Measurements from ENCODE around the gene NINL. TPM values are rescaled to one million over a fixed set of nuclear protein-coding genes. Genes with fewer than 3 reads are reported as not detected.

Gene NINL
- total RNA-seq, 4 donors from 2014 or later: 4.0 to 16.5 (median 7.9) TPM

DNA sequence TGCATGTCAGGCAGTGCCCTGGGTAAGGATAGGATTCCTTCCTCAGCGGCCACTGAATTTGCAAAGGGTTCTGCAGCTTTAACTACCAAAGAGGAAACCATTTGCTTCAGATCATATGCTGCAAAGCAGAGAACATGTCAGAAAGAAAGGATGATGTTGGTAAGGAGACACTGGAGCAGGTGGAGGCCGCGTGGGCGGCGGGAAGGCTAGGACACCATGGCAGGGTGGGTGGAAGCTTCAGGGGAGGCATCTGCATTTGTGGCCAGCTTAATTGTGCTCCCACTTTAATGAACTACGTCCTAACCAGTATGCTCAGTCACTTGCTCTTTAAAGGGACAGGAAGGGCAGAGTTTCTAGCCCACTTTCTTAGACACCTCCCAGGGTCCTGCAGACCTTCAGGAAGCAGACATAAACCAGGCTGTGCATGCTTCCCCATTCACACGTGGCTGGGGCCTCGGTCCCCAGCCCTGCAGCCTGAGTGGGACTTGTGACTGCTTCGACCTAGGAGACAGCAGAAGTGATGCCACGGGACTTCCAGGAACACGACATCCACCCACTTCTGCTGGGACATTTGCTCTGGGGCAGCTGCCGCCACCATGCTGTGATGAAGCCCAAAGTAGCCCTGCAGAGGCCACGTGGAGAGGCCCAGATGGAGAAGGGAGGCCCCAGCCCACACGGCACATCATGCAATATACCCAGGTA lies 101.7 kb downstream of the NINL start:
- no peak for TF ChIP-seq POLR2A (IDR thresholded peaks at IDR 0.05)
- TF ChIP-seq, protein P1, sequence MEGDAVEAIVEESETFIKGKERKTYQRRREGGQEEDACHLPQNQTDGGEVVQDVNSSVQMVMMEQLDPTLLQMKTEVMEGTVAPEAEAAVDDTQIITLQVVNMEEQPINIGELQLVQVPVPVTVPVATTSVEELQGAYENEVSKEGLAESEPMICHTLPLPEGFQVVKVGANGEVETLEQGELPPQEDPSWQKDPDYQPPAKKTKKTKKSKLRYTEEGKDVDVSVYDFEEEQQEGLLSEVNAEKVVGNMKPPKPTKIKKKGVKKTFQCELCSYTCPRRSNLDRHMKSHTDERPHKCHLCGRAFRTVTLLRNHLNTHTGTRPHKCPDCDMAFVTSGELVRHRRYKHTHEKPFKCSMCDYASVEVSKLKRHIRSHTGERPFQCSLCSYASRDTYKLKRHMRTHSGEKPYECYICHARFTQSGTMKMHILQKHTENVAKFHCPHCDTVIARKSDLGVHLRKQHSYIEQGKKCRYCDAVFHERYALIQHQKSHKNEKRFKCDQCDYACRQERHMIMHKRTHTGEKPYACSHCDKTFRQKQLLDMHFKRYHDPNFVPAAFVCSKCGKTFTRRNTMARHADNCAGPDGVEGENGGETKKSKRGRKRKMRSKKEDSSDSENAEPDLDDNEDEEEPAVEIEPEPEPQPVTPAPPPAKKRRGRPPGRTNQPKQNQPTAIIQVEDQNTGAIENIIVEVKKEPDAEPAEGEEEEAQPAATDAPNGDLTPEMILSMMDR (IDR thresholded peaks at IDR 0.05): no peak
- Histone ChIP-seq H3K4me1 (no peaks in the 10 kb centered on the region), H3K27me3 (no peaks in the 10 kb centered on the region), H3K27ac (no peak overlapping the region), H3K36me3 (peaks cover 0 to 19% (median 0%) of the 10 kb centered on the region in 3 donors), H3K9me3 (no peaks in the 10 kb centered on the region), H3K4me3 (no peak overlapping the region)
- no peak for DNase-seq

DNA sequence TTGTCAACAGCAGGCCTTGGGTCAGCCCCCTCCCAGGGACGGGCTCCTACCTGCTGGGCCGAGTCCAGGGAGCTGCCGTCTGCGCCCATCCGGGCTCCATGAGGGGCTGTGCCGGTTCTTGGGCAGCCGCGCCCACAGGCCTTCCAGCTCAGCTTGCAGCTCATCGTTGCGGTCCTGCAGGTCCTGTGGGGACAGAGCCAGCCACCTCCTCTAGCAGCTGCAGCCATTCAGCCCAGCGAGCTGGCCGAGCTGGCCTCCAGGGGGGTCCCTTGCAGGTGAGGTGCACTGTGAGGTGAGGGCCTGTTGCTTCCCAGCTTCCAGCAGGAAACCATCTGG lies 103.4 kb downstream of the NINL start:
- Histone ChIP-seq H3K27me3 (no peaks in the 10 kb centered on the region), H3K4me3 (no peak overlapping the region), H3K36me3 (peaks cover 0 to 12% (median 0%) of the 10 kb centered on the region in 3 donors), H3K9me3 (no peaks in the 10 kb centered on the region), H3K4me1 (no peaks in the 10 kb centered on the region), H3K27ac (no peak overlapping the region)
- TF ChIP-seq, protein P1 (IDR thresholded peaks at IDR 0.05): no peak
- no peak for TF ChIP-seq POLR2A (IDR thresholded peaks at IDR 0.05)
- no peak for DNase-seq

DNA sequence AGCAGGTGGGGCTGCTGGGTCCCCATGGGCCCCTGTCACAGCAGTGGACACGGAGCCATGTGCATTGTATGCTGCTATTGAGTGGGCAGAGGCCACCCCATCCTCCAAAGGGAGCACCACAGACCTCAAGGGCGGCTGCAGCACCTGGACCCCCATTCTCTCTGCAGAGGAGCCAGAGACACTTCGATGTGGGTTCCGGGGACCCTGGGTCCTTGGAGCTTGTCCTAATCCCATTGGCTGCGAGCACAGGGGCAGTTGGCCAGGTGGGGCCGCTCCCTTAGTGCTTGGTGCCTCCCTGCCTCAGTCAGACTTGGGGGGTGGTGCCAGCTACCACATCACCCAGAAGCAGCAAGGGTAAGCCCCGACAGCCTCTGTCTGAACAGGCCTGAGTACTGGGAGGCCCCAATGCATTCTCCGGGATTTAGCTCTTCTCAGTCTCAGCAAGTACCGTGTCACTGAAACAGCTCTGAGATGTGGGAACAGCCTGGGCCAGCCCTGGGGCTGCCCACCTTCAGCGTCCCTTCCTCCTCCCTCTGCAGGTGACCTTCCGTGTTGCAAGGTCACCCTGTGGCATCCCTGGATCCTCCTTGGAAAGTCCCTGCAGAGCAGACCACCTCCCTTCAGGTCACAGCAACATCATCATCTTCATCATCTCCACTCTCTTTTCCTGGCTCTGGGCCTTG lies 104.0 kb downstream of the NINL start:
- Histone ChIP-seq H3K36me3 (peaks cover 0 to 12% (median 0%) of the 10 kb centered on the region in 3 donors), H3K9me3 (no peaks in the 10 kb centered on the region), H3K4me3 (no peak overlapping the region), H3K27ac (no peak overlapping the region), H3K27me3 (no peaks in the 10 kb centered on the region), H3K4me1 (no peaks in the 10 kb centered on the region)
- no peak for TF ChIP-seq POLR2A (IDR thresholded peaks at IDR 0.05)
- TF ChIP-seq, protein P1 (IDR thresholded peaks at IDR 0.05): no peak
- no peak for DNase-seq

- DNase-seq: no peak
- peaks cover 0 to 12% (median 0%) of the 10 kb centered on the region in 3 donors for H3K36me3 ChIP-seq
- no peaks in the 10 kb centered on the region for H3K9me3 ChIP-seq
- no peak overlapping the region for H3K4me3 ChIP-seq
- no peaks in the 10 kb centered on the region for H3K4me1 ChIP-seq
- no peaks in the 10 kb centered on the region for H3K27me3 ChIP-seq
- no peak overlapping the region for H3K27ac ChIP-seq
- TF ChIP-seq, protein P1 (IDR thresholded peaks at IDR 0.05): no peak
- TF ChIP-seq POLR2A (IDR thresholded peaks at IDR 0.05): no peak
These were observed 104.5 kb downstream of the NINL start for GRCh38 chr20:25480797-25481196.

DNA sequence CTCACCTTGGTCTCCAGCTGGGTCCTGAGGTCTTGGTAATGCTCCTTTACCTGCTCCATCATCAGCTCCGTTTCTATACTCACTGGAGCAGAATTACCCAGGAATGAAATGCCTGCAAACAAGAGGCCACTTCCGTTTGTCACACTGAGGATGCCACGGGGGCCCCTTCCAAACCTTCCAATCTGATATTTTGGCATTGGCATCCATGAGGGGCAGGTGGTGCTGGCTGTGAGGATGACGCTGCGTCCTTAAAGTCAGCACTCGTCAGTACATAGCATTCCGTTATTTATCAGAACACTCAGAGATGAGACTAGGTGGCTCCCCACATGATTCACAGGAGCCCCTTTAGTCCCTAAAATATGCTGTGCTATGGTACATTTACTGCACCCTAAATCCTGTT lies 105.2 kb downstream of the NINL start:
- no peak for TF ChIP-seq POLR2A (IDR thresholded peaks at IDR 0.05)
- TF ChIP-seq, protein P1 (IDR thresholded peaks at IDR 0.05): no peak
- H3K4me3 ChIP-seq: no peak overlapping the region
- no peak overlapping the region for H3K27ac ChIP-seq
- no peaks in the 10 kb centered on the region for H3K9me3 ChIP-seq
- peaks cover 0 to 12% (median 0%) of the 10 kb centered on the region in 3 donors for H3K36me3 ChIP-seq
- H3K27me3 ChIP-seq: no peaks in the 10 kb centered on the region
- H3K4me1 ChIP-seq: no peaks in the 10 kb centered on the region
- no peak for DNase-seq

All from Peyer's patch (tissue), 4 donors.